Hematopoietic multipotent progenitor cell (in vitro differentiated cells): ENCODE results near the gene FGF14. TPM values are rescaled to one million over a fixed set of nuclear protein-coding genes. Genes with fewer than 3 reads are reported as not detected.

Source experiments
- DNase-seq, 3 donors: peaks; one replicate each; pipeline ENCODE4 v3.0.0-alpha.2; 2011 to 2015; ENCODE audit warnings: low read depth in 2 of 3, low spot score in 2 of 3
- total RNA-seq: library from RNA; depleted of rRNA; stranded (reverse); fragments of >200 nt; gene quantifications from one replicate; pipeline ENCODE4 v1.2.3, GENCODE V29; 2012

FGF14 gene
- total RNA-seq, 1 donor: under 0.01 TPM

GRCh38 chr13:101944521-101944920, 457.3 kb downstream of the FGF14 start:
- no peak for DNase-seq

- DNase-seq: no peak
These were observed 459.2 kb downstream of the FGF14 start for GRCh38 chr13:101942535-101943157.

GRCh38 chr13:101942038-101942437, 459.8 kb downstream of the FGF14 start:
- DNase-seq: peak in 1 of 3 donors; percentile 22

- no peak for DNase-seq
These were observed 460.6 kb downstream of the FGF14 start for GRCh38 chr13:101941095-101941783.

GRCh38 chr13:101939370-101939769, 462.5 kb downstream of the FGF14 start:
- no peak for DNase-seq

GRCh38 chr13:101935828-101936227, 466.0 kb downstream of the FGF14 start:
- DNase-seq: no peak

- DNase-seq: no peak
These were observed 470.7 kb downstream of the FGF14 start for GRCh38 chr13:101931186-101931585.

- no peak for DNase-seq
These were observed 471.5 kb downstream of the FGF14 start for GRCh38 chr13:101930331-101930730.

GRCh38 chr13:101925731-101926130, 476.1 kb downstream of the FGF14 start:
- no peak for DNase-seq

GRCh38 chr13:101919541-101920181, 482.2 kb downstream of the FGF14 start:
- DNase-seq: no peak

- DNase-seq: no peak
These were observed 483.8 kb downstream of the FGF14 start for GRCh38 chr13:101917833-101918661.

- DNase-seq: no peak
These were observed 484.4 kb downstream of the FGF14 start for GRCh38 chr13:101917475-101917810.

GRCh38 chr13:101916775-101917474, 484.9 kb downstream of the FGF14 start:
- DNase-seq: no peak

GRCh38 chr13:101916108-101916774, 485.6 kb downstream of the FGF14 start:
- DNase-seq: peak in 1 of 3 donors; percentile 1

GRCh38 chr13:101915755-101916107, 486.1 kb downstream of the FGF14 start:
- no peak for DNase-seq

- DNase-seq: no peak
These were observed 486.5 kb downstream of the FGF14 start for GRCh38 chr13:101915331-101915730.

GRCh38 chr13:101911752-101912151, 490.1 kb downstream of the FGF14 start:
- no peak for DNase-seq

- DNase-seq: no peak
These were observed 498.0 kb downstream of the FGF14 start for GRCh38 chr13:101903890-101904289.

GRCh38 chr13:101898676-101899075, 503.2 kb downstream of the FGF14 start:
- no peak for DNase-seq

- DNase-seq: no peak
These were observed 505.3 kb downstream of the FGF14 start for GRCh38 chr13:101896541-101896940.
